NCI-H1417 (cell line): ENCODE data around the gene SACM1L.

Experiments
- DNase-seq, 3 experiments: peaks; one replicate each; lab custom pipeline; 2025; lab: John Stamatoyannopoulos, UW

Gene SACM1L

DNA sequence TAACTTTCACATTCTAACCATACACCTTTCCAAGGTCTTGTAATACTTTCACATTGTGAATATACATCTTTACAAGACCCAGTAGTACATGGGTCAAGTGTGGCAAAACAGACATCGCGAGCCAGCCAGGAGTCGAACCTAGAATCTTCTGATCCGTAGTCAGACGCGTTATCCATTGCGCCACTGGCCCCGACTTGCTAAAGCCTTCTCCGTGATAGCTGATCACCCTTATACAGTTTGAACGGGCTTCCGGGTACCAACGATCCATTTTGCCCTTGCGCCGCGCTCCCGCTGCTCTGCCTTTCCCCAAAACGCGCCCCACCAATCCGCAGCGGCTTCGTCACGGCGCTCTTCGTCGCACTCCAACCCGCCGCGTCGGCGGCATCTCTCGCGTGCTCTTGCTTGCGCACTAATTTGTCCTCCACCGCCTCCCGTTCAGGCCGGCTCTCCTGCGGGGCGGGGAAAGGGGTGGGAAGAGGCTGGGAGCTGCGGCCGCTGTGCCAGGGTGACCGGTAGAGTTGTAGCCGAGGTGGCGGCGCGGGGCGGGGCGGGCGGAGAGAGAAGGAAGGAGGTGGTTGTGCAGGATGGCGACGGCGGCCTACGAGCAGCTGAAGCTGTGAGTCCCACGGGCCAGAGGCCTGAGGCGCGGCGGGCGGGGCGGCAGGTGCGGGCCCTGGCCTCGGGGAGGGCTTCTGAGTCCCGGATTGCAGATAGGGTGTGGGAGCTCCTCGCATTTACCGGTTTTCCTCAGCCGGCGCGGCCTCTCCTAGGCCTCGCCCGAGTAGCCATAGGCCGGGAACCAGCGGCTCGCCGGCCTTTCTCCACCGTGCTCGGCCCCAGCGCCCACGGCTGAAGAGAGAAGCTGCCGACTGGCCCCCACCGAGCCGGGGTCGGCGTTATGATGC, at the start of gene SACM1L:
Gene SACM1L (plus strand): TSS at position 515 of the 905 bp plus-strand sequence. CDS start 70 bp downstream, at position 585.
- peak; percentile 93 to 98 (median 95) for DNase-seq

- DNase-seq: no peak
Observed at GRCh38 chr3:45640091-45640507, 49.1 kb upstream of the SACM1L start.

- peak in 1 of 3 experiments; percentile 25 for DNase-seq
Observed at GRCh38 chr3:45640724-45641361, 48.4 kb upstream of the SACM1L start.

DNA sequence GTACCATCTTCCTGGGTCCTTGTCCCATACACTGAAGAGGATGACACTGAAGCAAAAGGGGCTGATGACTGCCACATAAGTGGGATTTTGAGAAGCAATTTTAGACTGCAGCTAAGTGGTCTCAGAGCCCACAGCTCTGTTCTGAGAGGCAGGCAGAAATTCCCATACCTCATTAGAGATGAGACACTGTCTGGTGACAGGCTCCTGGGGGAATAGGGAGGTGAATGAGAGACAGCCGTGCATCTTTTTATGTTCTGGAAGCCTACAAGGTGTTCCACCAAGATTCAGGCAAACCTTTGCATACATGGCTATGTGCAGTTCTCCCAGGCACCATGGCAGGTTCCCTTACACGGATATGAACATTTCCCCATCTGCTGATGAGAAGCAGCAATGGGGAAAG, 47.4 kb upstream of the SACM1L start:
- DNase-seq: no peak

- DNase-seq: peak; percentile 16 to 86 (median 64)
Observed at GRCh38 chr3:45642731-45643152, 46.5 kb upstream of the SACM1L start.

- no peak for DNase-seq
Observed at GRCh38 chr3:45644063-45644790, 45.0 kb upstream of the SACM1L start.

DNA sequence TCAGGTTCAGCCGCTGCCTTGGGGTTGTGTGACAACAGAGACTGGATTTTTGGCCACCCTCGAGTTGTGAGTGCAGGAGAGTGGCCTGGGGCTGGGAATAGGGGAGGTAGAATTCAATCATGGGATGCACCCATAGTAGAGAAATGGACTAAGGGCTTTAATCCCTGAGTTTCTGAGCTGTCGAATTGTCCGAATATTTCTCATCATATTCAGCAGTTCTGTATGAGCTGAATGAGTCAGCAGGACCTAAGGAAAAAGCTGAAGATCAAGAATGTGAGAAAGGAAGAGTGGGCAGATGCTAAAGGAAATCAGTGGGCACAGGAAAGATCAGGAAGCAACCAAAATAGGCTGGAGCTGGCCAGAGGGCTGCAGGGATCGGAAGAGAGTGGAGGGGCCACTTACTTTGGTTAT, 44.4 kb upstream of the SACM1L start:
- no peak for DNase-seq

DNA sequence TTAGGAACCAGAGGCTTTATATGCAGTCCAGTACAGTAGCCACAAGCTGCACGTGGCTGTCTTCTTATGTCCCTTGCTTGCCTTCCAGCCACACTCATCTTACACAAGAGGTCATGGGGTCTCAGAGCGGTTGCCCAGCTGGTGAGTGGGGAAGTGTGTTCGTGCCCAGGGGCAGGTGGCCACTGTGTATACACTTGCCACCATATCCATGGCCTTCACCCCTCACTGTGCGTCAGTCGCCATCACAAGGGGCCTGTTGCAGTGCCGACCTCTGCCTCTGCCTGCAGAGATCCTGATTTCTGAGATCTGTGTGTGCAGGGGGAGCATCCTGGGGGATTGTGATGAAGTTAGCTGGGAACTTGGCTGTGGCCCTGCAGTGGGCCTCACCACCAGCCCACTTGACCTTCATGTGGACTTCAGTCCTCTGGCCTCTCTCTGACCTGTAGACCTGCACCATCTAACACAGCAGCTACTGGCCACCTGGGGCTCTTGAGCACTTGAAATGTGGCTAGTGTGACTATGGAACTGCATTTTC, 43.1 kb upstream of the SACM1L start:
- DNase-seq: no peak

DNA sequence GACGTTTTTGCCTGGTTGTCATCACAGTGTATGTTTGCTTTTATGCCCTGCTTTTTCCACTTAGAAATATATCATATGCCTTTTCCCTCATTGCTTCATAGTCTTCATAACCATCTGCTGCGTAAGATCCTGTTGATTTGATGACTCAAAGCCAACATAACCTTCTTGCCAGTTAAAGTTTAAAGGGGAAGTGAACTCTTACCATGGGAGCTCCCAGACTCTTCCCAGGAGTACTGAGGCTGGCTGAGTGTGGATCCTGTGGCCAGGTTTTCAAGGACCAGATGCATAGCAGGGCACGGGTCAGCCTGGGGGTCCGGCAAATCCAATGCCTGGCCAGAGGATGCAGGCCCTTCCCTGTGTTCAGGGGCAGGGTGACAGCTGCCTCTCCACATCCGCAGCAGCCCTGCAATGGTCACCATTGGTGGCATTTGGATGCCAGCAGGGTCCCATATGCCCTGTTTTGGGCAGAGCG, 42.0 kb upstream of the SACM1L start:
- no peak for DNase-seq

DNA sequence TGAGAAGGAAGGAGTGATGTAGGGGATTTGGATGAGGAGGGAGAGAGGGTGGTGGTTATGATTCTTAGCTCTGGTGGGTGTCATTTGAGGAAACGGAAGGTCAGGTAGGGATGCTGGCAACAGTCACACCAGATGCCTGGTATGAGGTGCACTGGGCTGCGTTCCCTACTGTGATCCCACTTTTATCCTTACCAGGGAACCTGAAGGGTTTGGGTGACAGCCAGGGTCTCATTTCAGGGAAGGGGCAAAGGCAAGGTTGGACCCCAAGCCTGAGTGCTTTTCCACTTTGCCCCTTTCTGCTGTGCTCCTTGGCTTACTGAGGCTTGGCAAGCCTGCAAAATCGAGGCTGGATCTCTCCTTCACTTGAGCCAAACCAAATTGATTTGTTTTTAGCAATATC, 36.0 kb upstream of the SACM1L start:
- DNase-seq: no peak

- peak in 1 of 3 experiments; percentile 7 for DNase-seq
Observed at GRCh38 chr3:45654397-45654944, 34.7 kb upstream of the SACM1L start.

- DNase-seq: no peak
Observed at GRCh38 chr3:45655906-45656305, 33.3 kb upstream of the SACM1L start.

GRCh38 chr3:45656575-45657363, 32.4 kb upstream of the SACM1L start:
- DNase-seq: peak; percentile 65 to 84 (median 66)

- DNase-seq: no peak
Observed at GRCh38 chr3:45657853-45658252, 31.3 kb upstream of the SACM1L start.

DNA sequence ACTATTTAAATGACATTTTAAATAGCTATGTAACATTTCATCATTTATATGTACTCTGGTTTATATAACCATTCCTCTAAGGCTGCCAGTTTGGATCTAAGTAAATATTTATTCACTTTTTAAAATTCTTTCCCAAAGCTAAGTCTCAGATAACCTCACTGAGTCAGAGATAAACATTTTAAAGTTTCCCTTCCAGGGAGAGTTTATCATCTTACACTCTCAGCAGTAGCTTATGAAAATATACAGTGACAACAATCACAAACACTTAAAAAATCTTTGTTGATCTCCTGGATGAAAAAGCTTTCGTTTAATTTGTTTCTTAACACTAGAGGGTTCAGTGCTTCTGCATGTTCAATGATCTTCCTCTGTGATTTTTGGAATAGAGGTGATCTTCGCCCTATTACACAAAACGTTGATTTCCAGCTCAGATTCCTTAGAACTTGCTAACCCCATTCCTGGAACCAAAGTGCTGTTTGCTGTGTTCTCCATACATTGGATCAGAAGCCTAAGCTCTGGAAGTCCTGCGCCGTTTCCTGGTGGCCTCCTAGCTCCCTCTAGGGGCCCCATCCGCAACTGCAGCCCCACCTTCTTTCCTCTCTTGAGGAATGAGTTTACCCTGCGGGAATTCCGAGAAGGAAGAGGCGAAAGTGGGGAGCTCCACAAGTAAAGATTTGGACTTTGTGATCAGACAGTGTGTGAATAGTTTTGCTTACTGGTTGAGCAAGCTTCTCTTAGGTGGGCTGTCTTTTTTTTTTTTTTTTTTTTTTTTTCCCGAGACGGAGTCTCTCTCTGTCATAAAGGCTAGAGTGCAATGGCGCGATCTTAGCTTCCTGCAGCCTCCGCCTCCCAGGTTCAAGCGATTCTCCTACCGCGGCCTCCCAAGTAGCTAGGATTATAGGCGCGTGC, 29.3 kb upstream of the SACM1L start:
- DNase-seq: peak; percentile 33 to 60 (median 39)

DNA sequence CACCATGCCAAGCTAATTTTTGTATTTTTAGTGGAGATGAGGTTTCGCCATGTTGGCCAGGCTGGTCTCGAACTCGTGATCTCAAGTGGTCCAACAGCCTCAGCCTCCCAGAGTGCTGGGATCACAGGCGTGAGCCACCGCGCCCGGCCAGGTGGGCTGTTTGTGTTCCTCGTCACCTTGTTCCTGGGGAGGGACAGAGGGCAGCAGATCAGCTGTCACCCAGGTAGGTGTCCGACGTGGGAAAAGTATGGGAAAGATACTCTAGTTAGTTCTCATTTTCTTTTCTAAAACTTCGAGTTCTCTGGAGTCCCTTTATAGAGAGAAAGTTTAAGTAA, 28.7 kb upstream of the SACM1L start:
- DNase-seq: no peak

DNA sequence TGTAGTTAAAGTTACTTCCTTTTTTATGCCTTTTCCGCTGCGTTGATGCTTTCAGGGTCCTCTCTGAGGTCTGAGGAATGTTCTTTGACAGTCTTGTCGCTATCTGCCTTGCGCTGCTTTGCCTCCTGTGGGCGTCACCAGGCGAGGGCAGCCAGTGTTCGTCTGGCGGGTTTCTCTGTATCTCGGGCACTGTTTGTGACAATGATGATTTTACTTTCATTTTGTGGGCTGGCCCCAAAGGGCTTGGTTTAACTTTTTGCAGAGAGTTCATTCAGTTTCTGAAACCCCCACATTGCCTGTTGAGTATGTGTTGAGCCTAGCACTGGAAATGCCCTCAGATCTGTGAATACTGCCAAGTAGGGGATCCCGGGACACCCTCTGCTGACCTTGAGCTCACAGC, 24.6 kb upstream of the SACM1L start:
- DNase-seq: no peak

DNA sequence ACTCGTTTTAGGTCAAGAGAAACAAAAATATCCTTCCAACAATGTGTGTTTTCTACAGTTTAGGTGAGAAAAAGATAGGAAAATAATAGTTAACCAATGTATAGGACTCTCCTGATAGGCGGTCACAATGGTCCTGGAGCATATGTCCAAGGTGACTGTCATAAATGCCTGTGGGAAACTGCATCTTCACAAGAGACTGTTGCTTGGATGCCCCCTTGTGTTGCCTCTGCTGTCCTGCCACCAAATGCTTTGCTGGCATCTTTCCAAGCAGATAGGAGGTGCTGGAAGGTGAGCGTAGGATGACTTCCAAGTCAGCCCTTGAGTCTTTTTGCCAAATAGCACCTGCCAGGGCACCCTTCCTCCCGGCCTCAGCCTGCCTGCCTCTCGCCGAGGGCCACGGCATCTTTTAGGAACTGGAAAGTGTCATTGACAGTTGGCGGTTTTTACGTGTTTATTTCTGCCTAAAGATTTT, 24.1 kb upstream of the SACM1L start:
- peak; percentile 4 to 55 (median 38) for DNase-seq

- no peak for DNase-seq
Observed at GRCh38 chr3:45666757-45667431, 22.3 kb upstream of the SACM1L start.
